GM18867 (cell line): ENCODE data around the gene SS18L1.

Experiments
- ATAC-seq: cut with Tn5 transposase; IDR thresholded peaks from one replicate; pipeline ENCODE4 v1.9.1; 2021; ENCODE audit warnings: mild to moderate bottlenecking, moderate library complexity; ENCODE audit not compliant: unreplicated experiment

SS18L1 gene

DNA sequence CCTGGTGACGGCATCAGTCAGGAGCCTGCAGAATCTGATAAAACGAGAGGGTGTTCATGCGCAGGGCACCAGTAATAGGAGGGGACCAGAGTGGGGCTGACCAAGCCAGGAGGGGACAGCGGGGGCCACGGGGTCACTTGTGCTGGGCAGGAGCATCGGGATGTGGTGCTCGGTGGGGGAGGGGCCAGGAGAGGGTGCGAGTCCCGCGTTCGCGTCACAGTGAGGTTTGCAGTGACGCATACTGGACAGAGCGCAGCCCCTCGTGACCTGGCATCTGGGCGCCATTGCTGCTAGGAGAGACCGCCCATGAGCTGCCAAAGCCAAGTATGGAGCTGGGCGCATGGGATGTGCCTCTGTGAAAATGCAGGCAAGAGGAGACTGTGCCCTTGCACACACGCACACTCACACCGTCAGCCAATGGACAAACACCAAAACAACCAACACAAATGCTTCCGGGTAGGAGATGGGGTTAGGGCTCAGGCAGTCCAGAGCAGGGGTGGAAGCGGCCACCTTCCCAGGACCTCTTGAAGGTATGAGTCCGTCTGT is 25.4 kb downstream of the SS18L1 start:
- ATAC-seq = no peak

DNA sequence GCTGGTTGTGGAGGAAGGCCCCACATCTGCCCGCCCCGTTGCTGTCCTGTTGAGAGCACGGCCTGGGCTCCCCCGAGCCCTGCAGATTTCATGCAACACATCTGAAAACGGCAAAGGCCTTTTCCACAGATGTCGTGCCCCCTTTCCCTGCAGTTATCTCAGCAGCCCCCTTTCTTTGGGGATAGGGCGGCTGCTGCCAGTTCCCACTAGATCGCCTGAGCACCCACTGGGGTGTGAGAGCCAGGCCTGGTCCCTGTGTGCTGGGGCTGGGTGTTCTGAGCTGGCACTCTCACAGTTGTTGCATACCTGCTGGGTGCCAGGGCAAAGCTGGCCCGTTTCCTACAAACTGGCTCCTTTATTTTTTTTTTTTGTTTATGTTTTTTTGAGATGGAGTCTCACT is 27.0 kb downstream of the SS18L1 start:
- ATAC-seq = no peak

DNA sequence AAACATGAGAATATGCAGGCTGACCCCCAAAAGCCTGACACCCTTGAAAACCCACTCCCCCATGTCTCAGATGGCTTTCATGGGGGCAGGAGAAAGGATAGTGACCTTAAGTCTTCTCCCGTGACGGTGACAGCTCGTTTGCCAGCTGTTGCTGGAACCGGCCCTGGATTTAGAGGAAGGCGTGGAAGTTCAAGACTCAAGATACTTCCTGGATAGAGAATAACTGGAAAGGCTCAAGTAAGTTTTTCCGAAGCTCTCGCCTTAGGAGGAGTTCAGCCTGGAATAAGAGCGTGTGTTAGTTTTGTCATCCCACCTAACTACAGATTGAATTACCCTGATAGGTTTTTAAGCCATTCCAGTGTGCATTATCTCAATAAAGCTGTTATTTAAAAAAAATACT is 27.7 kb downstream of the SS18L1 start:
- ATAC-seq = no peak

DNA sequence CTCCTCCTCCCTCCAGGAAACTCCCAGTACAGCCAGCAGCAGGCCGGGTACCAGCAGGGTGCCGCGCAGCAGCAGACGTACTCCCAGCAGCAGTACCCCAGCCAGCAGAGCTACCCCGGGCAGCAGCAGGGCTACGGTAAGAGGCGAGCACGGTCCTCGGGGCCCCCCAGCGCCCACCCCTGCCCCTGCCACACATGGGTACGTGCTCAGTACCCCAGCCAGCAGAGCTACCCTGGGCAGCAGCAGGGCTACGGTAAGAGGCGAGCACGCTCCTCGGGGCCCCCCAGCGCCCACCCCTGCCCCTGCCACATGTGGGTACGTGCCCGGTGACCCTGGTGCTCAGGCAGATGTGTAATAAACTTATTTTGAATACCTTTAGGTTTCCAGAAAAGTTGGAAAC is 29.1 kb downstream of the SS18L1 start:
- ATAC-seq = no peak

DNA sequence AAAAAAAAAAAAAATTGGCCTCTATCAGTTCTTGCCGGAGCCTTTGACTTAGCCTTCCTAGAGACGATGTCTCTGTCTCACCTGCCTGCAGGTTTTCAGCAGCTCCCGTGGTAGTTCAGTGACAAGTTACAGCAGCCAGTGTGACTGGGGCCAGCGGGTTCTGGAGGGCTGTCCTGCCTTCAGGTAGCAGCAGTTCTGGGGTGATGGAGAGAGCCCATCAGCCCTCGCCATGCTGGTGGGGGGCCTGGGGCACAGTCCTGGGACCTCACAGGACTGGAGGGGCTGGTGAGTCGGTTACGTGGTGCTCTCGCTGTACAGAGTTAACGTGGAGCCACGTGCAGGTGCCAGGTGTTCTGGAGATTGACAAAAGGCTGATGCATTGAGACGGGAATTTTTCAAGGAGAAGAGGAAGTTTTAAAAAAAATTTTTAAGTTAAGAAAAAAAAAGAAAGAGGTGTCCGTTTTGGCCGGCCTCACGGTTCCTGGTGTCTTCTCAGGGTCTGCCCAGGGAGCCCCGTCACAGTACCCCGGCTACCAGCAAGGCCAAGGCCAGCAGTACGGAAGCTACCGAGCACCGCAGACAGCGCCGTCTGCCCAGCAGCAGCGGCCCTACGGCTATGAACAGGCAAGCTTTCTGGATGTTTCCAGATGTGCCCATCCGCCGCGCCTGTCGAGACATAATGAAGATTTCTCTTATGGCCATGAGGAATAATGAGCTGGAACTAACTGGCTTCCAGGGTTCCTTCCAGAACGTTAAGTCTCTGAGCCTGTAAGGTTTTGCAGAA is 30.6 kb downstream of the SS18L1 start:
- ATAC-seq = no peak

DNA sequence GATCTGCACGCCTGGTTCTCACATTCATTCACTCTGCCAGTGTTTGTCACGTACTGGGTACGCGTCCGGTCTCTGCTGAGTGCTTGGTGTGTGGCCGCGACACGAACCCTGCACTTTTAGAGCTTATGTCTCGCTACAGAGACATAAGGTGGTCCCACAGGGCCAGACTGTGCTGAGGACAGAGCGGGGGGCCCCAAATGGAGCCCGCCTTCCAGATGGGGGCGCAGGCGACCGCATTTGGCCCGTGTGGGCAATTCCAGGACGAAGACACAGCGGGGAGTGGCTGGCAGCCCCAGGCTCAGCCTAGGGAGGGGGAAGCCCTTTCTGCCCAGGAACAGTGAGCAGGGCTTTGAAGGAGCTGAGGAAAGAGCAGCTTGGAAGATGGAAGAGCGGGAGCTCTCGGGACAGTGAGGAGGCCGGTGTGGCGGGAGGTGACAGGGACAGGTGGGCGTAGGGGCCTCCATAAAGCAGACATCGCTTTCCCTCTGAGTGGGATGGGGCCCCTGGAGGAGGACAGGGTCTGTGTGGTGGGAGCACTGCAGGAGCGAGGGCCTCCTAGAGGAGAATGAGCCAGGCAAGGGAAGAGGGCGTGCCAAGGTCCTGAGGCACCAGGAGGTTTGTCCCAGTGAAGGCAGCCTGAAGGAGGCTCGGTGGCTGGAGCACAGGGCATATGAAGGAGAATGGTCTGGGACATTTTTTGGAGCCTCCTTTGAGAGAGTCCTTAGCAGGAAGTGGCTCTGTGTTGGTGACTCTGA is 31.5 kb downstream of the SS18L1 start:
- ATAC-seq = no peak

DNA sequence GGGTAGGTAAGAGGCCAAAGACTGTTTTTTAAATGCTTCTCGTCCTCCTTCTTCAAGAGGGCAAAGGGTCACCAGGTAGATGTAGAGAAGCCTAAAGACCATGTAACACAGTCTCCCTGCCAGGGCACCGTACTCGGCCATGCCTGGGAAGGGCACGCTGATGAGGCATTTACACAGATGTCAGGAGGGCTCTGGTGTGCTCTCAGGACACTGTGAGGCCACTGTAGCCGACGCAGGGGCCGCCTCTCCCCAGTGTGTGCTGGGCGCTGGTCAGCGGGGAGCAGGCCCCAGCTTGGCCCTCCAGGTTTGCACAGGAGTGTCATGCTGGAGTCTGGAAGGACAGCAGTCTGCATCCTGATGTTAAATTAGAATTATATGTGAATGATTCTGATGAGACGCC is 32.1 kb downstream of the SS18L1 start:
- no peak for ATAC-seq

DNA sequence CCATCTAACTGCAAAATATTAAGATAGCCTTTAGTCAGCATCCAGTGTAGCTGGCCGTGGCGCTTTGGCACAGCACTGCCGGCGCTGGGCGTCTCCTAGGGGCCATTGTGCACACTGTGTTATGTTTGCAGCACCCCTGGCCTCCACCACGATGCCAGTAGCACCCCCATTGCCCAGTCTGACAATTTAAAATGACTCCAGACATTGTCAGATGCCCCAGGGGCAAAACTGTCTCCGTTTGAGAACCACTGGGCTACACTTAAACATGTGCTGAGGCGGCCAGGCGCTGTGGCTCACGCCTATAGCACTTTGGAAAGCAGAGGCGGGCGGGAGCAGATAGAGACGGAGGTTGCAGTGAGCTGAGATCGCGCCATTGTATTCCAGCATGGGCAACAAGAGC is 33.3 kb downstream of the SS18L1 start:
- ATAC-seq = no peak

DNA sequence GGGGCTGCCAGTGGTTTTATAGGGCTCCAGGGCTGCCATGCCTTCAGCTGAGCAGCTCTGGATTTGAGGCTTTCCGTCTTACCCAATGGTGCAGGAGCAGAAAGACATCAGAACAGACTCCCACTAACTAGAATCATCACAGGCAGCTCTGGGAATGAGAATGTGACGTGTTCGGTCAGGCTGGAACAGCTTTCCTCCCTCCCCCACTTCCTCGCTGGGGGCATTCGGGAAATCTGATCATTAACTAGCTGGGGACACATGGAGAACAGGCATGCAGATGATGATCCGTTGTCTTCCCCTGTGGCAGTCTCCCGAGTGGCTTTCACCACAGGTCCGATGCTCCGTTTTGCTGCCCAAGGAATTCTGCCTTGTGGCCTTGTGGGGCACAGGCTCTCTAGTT is 33.7 kb downstream of the SS18L1 start:
- ATAC-seq = no peak

DNA sequence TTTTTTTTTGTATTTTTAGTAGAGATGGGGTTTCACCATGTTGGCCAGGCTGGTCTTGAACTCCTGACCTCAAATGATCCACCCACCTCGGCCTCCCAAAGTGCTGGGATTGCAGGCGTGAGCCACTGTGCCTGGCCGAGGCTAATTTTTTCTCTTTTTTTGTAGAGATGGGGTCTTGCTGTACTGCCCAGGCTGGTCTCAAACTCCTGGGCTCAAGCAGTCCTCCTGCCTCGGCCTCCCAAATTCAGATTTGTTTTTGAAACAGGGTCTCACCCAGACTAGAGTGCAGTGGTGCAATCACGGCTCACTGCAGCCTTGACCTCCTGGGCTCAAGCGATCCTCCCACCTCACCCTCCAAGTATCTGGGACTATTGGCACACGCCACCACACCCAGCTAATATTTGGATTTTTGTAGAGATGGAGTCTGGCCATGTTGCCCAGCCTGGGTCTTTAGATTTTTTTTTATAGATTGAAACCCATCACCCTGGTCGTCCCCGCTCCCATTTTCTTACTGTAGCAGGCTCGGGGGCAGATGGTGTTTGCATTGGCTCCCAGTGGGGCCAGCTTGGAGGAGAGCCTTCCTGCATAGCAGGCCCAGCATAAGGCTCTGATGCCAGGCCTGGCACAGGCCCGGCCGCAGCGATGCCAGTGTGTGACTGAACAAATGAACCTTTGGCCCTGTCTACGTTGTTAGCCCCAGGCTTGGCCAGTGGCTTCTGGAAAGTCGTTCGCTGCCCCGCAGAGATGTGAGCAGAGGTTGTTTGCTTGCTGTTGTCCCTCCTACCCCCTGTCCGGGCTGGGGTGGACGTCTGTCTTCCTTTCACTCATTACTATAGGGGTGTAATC is 35.0 kb downstream of the SS18L1 start:
- no peak for ATAC-seq

DNA sequence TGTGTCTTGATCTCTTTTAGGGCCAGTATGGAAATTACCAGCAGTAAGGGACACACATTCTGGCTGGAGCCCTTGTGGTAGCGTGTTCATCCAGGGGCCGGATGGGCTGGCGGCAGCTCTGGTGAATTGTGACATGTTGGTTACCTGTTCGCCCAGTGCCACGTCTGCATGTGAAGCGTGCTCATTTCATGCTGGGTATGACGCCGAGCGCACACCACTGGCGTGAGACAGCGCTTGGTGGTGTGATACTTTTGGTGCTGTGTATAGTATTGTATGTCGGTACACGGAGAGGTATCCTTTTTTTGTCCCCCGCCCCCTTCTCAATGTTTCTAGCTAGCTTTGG is 35.6 kb downstream of the SS18L1 start:
- ATAC-seq = no peak

DNA sequence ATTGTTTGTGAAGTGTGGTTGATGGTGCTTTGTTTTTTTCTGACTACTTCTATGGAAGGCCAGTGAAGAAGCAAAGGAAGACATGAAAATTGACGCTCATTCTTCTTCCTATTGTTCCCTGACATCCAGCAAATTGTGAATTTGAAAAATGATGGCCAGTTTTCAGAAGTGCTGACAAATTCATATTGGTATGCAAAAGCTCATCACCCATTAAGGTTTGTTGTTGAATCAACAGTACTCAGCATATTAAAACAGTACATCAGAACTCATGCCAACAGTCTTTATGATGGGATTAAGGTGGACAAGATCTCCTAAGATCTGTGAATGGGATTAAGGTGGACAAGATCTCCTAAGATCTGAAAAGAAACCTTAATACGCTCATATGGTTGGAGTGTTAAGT is 38.2 kb downstream of the SS18L1 start:
- no peak for ATAC-seq

DNA sequence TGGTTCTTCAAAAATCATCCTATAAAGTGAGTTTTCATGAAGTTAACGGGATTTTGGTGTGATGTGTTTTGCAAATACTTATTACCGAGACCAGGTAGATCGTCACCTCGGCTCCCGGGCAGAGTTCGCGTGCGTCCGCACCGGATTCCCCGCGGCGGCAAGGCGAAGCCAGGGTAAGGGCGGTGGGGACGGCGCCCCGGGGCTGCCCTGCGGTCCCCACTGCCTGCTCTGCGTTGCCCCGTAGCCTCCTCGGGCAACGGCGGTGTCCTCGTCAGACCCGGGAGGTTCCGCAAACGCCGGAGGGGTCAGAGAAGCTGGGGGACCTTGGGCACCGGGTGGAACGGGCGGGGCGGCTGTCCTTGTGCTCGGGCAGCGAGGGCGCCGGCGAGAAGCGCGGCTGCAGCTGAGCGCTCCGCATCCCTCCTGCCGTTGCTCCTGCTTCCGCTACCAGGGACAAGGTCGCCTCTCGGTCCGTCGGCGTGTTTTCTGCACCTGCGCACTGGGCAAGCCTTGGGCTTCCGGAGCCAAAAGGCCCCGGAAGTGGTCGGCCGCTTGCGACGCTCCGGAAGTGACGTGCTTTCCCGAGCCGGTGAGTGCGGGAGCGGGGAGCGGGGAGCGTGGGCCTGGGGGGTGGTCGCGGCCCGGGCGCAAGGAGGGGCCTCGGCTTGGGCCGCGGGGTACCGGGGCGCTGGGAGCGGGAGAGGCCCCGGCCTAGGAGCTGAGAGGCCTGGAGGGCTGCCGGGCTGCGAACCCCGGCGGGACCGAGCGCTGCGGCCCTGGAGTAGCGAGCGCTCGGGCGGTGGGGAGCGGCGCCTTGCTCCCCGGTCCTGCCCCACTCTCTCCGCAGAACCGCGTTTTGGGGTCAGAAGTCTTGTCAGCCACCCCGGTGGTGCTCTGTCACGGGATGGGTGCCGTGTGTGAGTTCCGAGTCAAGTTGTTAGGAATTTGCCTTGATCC is 39.2 kb downstream of the SS18L1 start, which contains the start of gene MTG2:
Gene MTG2 (plus strand): TSS at position 560 of the 957 bp plus-strand sequence. CDS start 10,393 bp downstream, outside the sequence.
- peak; percentile 92 for ATAC-seq

DNA sequence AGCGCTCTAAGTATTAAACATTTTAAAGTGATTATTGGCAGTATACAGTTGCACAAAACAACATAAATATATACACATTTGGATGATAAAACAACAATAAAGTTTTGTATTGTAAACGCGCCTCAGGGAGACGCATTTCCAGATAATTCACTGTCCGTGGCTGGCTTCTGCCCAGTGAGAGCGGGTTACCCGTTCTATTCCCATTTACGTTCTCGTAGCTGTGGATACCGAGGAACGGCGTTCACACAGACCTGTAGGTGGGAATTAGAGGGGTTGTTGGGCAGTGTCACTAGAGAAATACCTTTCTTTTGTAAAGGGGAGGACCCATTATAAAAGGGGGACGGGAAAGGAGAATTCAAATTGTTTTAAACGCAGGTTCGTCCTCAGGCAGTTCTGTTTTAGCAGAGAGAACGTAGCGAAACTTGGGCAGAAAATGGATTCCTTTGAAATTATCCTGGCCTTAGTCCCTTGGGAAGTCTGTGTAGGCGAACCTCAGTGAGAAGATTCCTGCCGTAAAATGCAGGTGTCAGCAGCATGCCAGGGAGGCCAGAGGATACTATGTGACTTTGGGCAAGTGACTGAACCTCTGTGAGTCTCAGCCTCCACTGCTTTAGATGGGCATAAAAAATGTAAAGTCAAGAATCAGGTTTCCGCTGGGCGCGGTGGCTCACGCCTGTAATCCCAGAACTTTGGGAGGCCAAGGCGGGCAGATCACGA is 40.0 kb downstream of the SS18L1 start:
- ATAC-seq = no peak

DNA sequence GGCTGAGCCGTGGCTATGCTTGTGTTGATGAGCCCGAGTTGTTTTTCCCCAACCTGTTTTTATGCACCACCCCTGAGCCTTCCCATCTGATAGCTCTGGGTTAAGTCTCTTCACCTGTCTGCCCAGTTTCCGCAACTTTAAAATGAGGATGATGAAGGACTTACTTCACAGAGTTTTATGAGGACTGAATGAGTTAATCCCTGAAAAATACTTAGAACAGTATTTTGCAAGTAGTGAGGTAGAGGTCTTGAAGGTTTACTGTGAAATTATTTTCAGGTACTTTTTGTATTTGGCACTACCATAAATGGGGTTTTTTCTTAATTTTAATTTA is 42.5 kb downstream of the SS18L1 start:
- ATAC-seq = no peak

DNA sequence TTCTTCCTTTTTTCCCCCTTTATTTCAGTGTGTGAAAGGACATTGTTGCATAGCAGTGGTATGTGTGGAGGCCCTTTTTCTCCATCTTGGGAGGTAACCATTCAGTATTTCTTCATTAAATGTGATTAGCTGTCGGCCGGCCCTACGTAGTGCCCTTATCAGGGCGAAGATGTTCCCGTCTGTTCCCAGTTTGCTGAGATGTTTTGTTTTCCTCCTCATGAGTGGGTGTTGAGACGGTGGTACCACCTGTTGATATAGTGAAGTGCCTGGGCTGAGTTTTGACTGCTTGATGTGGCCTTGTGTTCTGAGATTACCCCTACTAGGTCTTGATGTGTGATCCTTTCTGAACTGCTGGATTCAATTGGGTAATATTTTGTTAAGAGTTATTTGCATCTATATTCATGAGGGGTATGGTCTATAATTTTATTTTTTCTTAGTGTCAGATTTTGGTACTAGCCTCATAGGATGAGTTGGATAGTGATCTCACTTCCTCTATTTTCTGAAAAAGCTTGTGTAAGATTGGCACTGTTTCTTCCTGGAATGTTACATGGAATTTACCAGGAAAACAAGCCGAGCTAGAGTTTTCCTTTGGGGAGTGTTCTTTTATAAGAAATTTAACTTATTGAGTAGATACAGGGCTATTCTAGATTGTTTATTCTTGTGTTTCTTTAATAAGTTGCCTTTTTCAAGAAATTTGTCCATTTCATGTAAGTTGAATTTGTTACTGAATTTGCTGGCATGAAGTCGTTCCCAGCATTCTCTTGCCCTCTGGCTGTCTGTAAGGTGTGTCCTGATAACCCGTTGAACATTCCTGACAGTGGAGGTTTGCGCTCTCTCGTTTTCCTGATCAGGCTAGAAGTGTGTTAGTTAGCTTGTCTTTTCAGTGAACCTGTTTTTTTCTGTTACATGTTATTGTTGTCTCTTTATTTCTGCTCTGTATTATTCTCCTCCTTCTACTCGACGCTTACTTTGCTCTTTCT is 43.6 kb downstream of the SS18L1 start:
- no peak for ATAC-seq

DNA sequence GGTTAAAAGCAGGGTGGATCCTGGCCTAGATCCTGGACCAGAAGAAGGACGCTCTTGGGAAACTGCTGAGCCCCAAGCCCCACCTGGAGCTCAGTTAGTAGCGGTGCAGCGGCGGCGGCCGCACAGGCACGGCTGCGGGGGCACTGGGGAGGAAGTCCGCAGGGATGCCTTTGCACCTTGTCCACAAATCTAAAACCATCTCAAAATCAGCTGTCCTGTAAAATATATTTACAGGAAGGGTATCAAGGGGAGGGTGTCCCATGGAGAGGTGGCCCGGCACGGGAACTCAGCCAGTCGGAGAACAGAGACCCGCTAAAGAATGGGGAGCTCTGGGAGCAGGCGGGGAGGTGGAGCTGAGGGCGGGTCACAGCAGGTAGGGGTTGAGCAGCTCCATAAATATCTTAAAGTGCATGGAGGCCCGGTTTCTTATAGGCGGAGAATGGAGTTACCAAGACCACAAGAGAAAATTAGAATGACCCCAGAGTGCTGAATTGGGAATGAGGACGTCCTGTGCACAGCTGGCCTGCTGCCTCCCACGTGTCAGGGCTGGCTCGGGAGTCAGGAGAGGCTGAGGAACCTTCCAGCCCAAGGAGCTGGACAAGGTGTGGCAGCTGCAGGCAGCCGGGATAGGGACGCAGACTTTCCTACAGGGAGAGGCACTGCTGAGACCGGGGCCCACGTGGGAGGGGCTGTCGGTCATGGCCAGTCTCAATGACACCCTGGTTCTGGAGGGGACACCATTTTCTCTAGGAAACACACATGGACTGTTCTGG is 47.3 kb downstream of the SS18L1 start:
- ATAC-seq = no peak
